HG03039 (cell line): ENCODE data around the gene PIK3CG.
"Not testable (repeated sequence)": the region's sequence is repeated elsewhere in the genome, so short reads cannot be mapped to it uniquely, and the experiment has no call there.

ENCODE experiments used
- ATAC-seq: cut with Tn5 transposase; IDR thresholded peaks from one replicate; pipeline ENCODE4 v1.9.1; 2021; ENCODE audit warnings: mild to moderate bottlenecking, moderate library complexity; ENCODE audit not compliant: unreplicated experiment

PIK3CG gene

DNA sequence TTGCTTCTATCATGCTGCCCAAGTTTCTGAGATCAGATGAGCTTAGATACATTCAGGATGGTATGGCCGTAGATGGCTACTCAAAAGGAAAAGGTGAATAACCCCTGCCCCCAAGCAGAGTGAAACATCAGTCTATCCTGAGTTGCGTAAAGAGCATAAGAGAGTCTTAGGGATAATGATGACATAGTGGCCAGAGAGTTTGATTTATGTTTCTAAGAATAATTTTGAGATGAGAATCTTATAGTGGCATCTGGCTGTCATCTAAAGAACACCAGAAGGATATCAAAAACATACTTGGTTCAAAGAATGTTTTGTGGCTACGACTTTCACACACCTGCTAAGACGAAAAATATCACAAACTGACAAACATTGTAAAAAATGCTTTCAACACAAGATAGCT, 20.6 kb downstream of the PIK3CG start:
- ATAC-seq, result no peak

DNA sequence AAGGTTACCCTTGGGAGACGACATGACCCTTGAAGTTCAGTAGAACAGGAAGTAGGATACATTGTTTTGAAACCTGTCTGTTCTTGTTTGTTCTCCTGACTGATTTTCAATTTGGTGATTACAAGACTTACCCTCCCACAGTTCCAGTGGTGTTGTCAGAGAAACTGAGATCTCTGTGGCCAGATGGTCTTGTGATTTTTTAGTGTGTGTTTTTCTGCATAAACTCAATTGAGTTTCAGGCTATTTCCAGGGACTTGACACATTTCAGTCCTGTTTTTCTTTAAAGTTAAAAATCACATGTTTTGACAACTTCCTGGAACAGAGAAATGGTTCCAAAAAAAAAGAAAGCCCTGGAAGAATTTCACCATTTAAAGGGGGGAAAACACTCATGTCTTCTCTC, 22.3 kb downstream of the PIK3CG start:
- peak; percentile 57 for ATAC-seq

- ATAC-seq, result no peak
Measured at GRCh38 chr7:106888204-106888603, 23.1 kb downstream of the PIK3CG start.

GRCh38 chr7:106890952-106891351, 25.9 kb downstream of the PIK3CG start:
- no peak for ATAC-seq

DNA sequence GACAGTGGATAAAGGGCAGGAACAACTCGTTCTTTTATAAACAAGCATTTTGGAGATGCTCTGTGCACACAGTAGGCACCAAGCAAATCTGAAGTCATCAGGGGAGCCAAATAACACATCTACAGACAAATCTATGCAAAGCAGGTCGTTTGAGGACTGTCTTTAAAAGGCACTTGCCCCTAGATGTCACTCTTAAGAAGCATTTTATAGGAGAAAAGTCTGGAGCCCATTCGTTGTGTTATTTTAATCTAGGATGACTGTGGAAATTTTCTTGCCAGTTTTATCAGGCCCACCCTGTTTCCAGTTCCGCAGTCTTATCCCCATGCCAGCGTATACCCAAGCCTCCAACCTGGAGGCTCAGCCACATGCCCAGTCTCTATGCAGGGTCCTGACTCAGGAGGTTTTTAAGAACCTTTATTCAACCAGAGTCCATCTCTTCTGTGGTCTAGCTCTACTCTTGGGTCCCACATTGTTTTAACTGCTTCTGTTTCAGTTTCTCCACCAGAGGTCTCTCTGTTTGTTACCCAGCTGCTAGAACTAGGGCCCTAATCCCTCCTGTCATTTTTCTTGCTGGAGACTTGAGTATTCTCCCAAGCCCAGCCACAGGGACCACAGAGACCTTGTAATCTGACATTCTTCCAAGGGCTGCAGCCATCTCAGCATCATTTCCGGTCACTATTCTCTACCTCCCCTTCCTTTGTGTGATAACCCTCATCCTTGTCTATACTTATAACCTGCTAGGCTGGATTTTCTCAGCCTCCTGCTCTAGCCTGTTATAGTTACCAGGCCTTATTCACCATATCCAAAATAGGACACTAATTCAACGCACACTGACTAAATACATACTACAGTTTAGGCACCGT, 26.7 kb downstream of the PIK3CG start:
- ATAC-seq, result no peak

GRCh38 chr7:106893591-106893990, 28.5 kb downstream of the PIK3CG start:
- ATAC-seq, result no peak

GRCh38 chr7:106895246-106895864, 30.3 kb downstream of the PIK3CG start:
- ATAC-seq, result peak; percentile 96

DNA sequence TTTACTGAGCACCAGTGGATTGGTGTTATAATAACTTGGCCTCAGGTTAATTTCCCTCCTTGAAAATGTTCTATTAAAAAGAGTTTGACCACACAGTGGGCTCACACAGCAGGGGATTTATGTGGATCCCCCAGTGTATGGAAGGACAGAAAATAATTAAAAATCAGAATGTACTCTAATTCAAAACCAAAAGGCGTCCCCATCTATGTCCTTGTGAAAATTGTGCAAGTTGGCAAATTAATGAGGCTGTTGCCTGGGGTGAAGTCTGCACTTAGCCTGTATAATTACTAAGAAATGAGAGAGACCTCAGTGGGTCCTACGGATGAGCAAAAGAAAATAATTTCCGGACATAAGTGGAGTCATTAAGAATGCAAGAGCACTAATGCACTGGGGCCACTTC, 31.1 kb downstream of the PIK3CG start:
- ATAC-seq, result no peak

- not testable (repeated sequence) for ATAC-seq
Measured at GRCh38 chr7:106897553-106897952, 32.5 kb downstream of the PIK3CG start.

GRCh38 chr7:106898967-106899366, 33.9 kb downstream of the PIK3CG start:
- ATAC-seq, result not testable (repeated sequence)

- no peak for ATAC-seq
Measured at GRCh38 chr7:106901828-106902441, 36.9 kb downstream of the PIK3CG start.

- no peak for ATAC-seq
Measured at GRCh38 chr7:106905734-106906133, 40.7 kb downstream of the PIK3CG start.

GRCh38 chr7:106911959-106912358, 46.9 kb downstream of the PIK3CG start:
- ATAC-seq, result no peak

GRCh38 chr7:106914018-106914607, 49.0 kb downstream of the PIK3CG start:
- ATAC-seq, result no peak

DNA sequence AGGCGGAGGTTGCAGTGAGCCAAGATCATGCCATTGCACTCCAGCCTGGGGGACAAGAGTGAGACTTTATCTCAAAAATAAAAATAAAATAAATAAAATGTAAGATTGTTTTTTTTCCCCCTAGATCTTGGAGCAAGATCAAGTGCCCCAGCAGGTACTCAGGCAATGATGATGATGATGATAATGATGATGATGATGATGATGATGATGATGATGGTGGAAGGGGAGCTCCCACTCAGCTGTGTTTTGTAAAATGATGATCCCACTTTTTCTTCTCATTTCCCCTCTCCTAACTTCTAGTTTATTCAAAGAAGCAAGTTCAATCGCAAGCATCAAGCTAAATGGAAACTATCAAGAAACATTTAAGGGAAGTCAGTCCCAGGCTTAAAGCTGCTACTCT, 50.3 kb downstream of the PIK3CG start:
- no peak for ATAC-seq

- ATAC-seq, result peak; percentile 98
Measured at GRCh38 chr7:106915873-106916272, 50.8 kb downstream of the PIK3CG start.

GRCh38 chr7:106916679-106917078, 51.6 kb downstream of the PIK3CG start:
- no peak for ATAC-seq

DNA sequence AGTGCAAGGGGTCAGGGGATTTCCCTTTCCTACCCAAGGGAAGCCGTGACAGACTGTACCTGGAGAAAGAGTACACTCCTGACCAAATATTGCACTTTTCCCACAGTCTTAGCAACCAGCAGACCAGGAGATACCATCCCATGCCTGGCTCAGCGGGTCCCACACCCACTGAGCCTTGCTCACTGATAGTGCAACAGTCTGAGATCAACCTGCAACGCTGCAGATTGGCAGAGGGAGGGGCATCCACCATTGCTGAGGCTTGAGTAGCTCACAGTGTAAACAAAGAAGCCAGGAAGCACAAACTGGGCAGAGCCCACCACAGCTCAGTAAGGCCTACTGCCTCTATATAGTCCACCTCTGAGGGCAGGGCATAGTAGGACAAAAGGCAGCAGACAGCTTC, 53.9 kb downstream of the PIK3CG start:
- ATAC-seq, result no peak

DNA sequence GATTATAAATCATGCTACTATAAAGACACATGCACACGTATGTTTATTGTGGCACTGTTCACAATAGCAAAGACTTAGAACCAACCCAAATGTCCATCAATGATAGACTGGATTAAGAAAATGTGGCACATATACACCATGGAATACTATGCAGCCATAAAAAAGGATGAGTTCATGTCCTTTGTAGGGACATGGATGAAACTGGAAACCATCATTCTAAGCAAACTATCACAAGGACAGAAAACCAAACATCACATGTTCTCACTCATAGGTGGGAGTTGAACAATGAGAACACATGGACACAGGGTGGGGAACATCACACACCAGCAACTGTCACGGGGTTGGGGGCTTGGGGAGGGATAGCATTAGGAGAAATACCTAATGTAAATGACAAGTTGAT, 59.4 kb downstream of the PIK3CG start:
- ATAC-seq, result not testable (repeated sequence)

GRCh38 chr7:106926892-106927291, 61.8 kb downstream of the PIK3CG start:
- no peak for ATAC-seq

DNA sequence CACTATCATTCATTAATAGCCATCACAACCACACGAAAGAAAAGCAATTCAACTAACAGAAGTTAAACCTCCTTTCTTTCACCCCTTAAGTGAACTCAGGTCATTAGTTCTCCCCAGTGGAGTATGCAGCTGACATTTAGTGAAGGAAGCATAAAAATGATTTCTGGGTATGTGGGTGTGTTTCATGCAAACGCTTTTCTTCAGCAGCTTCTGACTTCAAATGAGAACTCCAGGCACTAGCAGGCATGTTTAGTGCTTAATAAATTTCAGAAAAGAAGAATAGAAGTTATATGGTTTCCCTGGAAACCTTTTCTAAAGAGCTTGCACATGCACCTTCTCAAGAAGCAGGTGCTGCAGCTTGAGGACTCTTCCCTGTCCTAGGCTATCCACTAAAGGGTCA, 62.5 kb downstream of the PIK3CG start:
- ATAC-seq, result no peak

GRCh38 chr7:106929616-106930015, 64.5 kb downstream of the PIK3CG start:
- not testable (repeated sequence) for ATAC-seq
